ENCODE results near the gene LIN7B. TPM values are rescaled to one million over a fixed set of nuclear protein-coding genes. Genes with fewer than 3 reads are reported as not detected.

LIN7B gene
- total and polyA plus RNA-seq, 2 experiments from 2014 or later: 1.2 to 10.5 TPM

- Histone ChIP-seq H3K9me2 (ENCODE audit: insufficient read depth) (peaks cover 12% of the 10 kb centered on the region), H3K4me1 (ENCODE audit: insufficient read depth) (peaks cover 14% of the 10 kb centered on the region), H2AFZ (no peak overlapping the region), H4K20me1 (replicated peaks; ENCODE audit: insufficient read depth) (no peaks in the 10 kb centered on the region), H3K36me3 (ENCODE audit: insufficient read depth) (no peaks in the 10 kb centered on the region), H3F3A (replicated peaks; ENCODE audit: low read depth) (peaks cover 13% of the 10 kb centered on the region), H3K79me2 (replicated peaks; ENCODE audit: insufficient read depth) (no peaks in the 10 kb centered on the region), H3K4me3 (no peak overlapping the region), H3K4me2 (no peak overlapping the region), H3K27ac (ENCODE audit: low read depth) (no peak overlapping the region), H3K27me3 (ENCODE audit: insufficient read depth) (peaks cover 13% of the 10 kb centered on the region)
- Mint-ChIP-seq H3K27me3 (ENCODE audit: insufficient read depth, low read depth, poor library complexity) (peaks cover 32% of the 10 kb centered on the region), H3K4me1 (peaks cover 39% of the 10 kb centered on the region), H3K4me3 (peak overlapping the region; percentile 16; the same call in 1 of the 3 replicates), H3K36me3 (ENCODE audit: low read depth) (peaks cover 11% of the 10 kb centered on the region; the same call in 2 of the 3 replicates), H3K9me3 (peaks cover 12% of the 10 kb centered on the region), H3K27ac (no peak overlapping the region)
- no peak for DNase-seq (ENCODE audit: low spot score)
- ATAC-seq: no peak
- TF ChIP-seq ZNF114 (CRISPR knock-in tag; IDR thresholded peaks at IDR 0.05): no peak
- TF ChIP-seq EZH2 (IDR thresholded peaks at IDR 0.05; ENCODE audit: low read depth, unreplicated experiment): no peak
- no peak for TF ChIP-seq POLR2AphosphoS5 (IDR thresholded peaks at IDR 0.05; ENCODE audit: low read depth)
- TF ChIP-seq ETS1 (IDR thresholded peaks at IDR 0.05): no peak
- no peak for TF ChIP-seq STAT1 (IDR thresholded peaks at IDR 0.05; ENCODE audit: unreplicated experiment)
- no peak for TF ChIP-seq REST (IDR thresholded peaks at IDR 0.05; ENCODE audit: unreplicated experiment)
- TF ChIP-seq ZNF462 (CRISPR knock-in tag; IDR thresholded peaks at IDR 0.05): no peak
- no peak for TF ChIP-seq CREB1 (CRISPR knock-in tag; IDR thresholded peaks at IDR 0.05; ENCODE audit: low read depth)
- TF ChIP-seq ZNF331 (CRISPR knock-in tag; IDR thresholded peaks at IDR 0.05; ENCODE audit: low read depth): no peak
- TF ChIP-seq CTCF (conservative IDR thresholded peaks at IDR 0.05; ENCODE audit: low read depth in 2 of 2): no peak
- no peak for TF ChIP-seq NANOG (IDR thresholded peaks at IDR 0.05; ENCODE audit: borderline replicate concordance)
- TF ChIP-seq JUNB (IDR thresholded peaks at IDR 0.05; ENCODE audit: unreplicated experiment): no peak
These were observed 40.1 kb downstream of the LIN7B start for GRCh38 chr19:49154279-49154678.

All from GM23338 (cell line).